ENCODE results near the gene FAM170B.

FAM170B gene

GRCh38 chr10:49131507-49132361 lies 2.1 kb downstream of the FAM170B start:
- Histone ChIP-seq H2AFZ (no peak overlapping the region), H3K4me2 (ENCODE audit: low read length) (no peak overlapping the region), H3K4me3 (ENCODE audit: low read depth, low read length) (no peak overlapping the region), H3K4me1 (no peaks in the 10 kb centered on the region), H3K9me3 (ENCODE audit: control insufficient read depth, low read length) (no peaks in the 10 kb centered on the region), H3K27ac (no peak overlapping the region), H3K9ac (no peak overlapping the region), H3K27me3 (ENCODE audit: control insufficient read depth, insufficient read depth, low read length) (no peaks in the 10 kb centered on the region), H3K36me3 (ENCODE audit: control insufficient read depth, insufficient read depth, low read length) (no peaks in the 10 kb centered on the region), H3K79me2 (no peaks in the 10 kb centered on the region)
- no peak for TF ChIP-seq CTCF (IDR thresholded peaks at IDR 0.05)

GRCh38 chr10:49129376-49129775 lies 4.4 kb downstream of the FAM170B start:
- no peak for TF ChIP-seq CTCF (IDR thresholded peaks at IDR 0.05)
- Histone ChIP-seq H3K4me2 (ENCODE audit: low read length) (no peak overlapping the region), H2AFZ (no peak overlapping the region), H3K9ac (no peak overlapping the region), H3K36me3 (ENCODE audit: control insufficient read depth, insufficient read depth, low read length) (no peaks in the 10 kb centered on the region), H3K4me1 (no peaks in the 10 kb centered on the region), H3K79me2 (no peaks in the 10 kb centered on the region), H3K27me3 (ENCODE audit: control insufficient read depth, insufficient read depth, low read length) (no peaks in the 10 kb centered on the region), H3K9me3 (ENCODE audit: control insufficient read depth, low read length) (no peaks in the 10 kb centered on the region), H3K27ac (no peak overlapping the region), H3K4me3 (ENCODE audit: low read depth, low read length) (no peak overlapping the region)

GRCh38 chr10:49128854-49129253 lies 5.0 kb downstream of the FAM170B start:
- Histone ChIP-seq H3K9me3 (ENCODE audit: control insufficient read depth, low read length) (no peaks in the 10 kb centered on the region), H3K36me3 (ENCODE audit: control insufficient read depth, insufficient read depth, low read length) (no peaks in the 10 kb centered on the region), H3K4me3 (ENCODE audit: low read depth, low read length) (no peak overlapping the region), H3K79me2 (no peaks in the 10 kb centered on the region), H3K9ac (no peak overlapping the region), H3K27ac (no peak overlapping the region), H2AFZ (no peak overlapping the region), H3K4me2 (ENCODE audit: low read length) (no peak overlapping the region), H3K4me1 (no peaks in the 10 kb centered on the region), H3K27me3 (ENCODE audit: control insufficient read depth, insufficient read depth, low read length) (no peaks in the 10 kb centered on the region)
- no peak for TF ChIP-seq CTCF (IDR thresholded peaks at IDR 0.05)

- Histone ChIP-seq H3K36me3 (ENCODE audit: control insufficient read depth, insufficient read depth, low read length) (no peaks in the 10 kb centered on the region), H3K9me3 (ENCODE audit: control insufficient read depth, low read length) (no peaks in the 10 kb centered on the region), H3K4me3 (ENCODE audit: low read depth, low read length) (no peak overlapping the region), H3K4me2 (ENCODE audit: low read length) (no peak overlapping the region), H3K4me1 (no peaks in the 10 kb centered on the region), H3K27ac (no peak overlapping the region), H3K27me3 (ENCODE audit: control insufficient read depth, insufficient read depth, low read length) (no peaks in the 10 kb centered on the region), H2AFZ (no peak overlapping the region), H3K9ac (no peak overlapping the region), H3K79me2 (no peaks in the 10 kb centered on the region)
- no peak for TF ChIP-seq CTCF (IDR thresholded peaks at IDR 0.05)
These were observed 9.6 kb downstream of the FAM170B start for GRCh38 chr10:49123981-49124950.

Measured in parathyroid adenoma (tissue), 2 donors.